Measurements from ENCODE around the gene FAM168A.

The FAM168A gene

GRCh38 chr11:73426219-73426850, 171.6 kb downstream of the FAM168A start:
- DNase-seq (ENCODE audit: low read depth): no peak

DNA sequence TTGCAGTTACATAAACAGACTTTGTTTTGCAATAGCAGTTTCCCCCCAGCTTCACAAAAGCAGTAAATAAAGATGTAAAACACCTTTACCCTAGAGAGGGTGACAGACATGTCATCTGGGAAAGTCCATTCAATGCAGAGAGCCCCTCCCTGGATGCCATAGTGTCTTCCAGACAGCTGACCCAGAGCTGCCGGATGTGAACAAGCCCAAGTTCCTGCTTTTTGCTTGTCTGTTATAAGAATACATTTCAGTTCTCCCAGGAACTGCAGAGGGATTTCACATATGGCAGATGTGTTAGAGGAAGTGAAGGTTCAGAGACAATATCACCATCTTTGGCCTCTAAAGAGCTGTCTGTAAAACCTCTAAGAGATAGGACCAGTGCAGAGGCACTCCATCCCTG, 172.8 kb downstream of the FAM168A start:
- no peak for DNase-seq (ENCODE audit: low read depth)

- DNase-seq (ENCODE audit: low read depth): no peak
These were observed 174.4 kb downstream of the FAM168A start for GRCh38 chr11:73423506-73423905.

- no peak for DNase-seq (ENCODE audit: low read depth)
These were observed 175.0 kb downstream of the FAM168A start for GRCh38 chr11:73422886-73423285.

- no peak for DNase-seq (ENCODE audit: low read depth)
These were observed 177.8 kb downstream of the FAM168A start for GRCh38 chr11:73420136-73420535.

GRCh38 chr11:73416786-73417185, 181.1 kb downstream of the FAM168A start:
- no peak for DNase-seq (ENCODE audit: low read depth)

GRCh38 chr11:73415854-73416615, 181.9 kb downstream of the FAM168A start:
- DNase-seq (ENCODE audit: low read depth): no peak

GRCh38 chr11:73414977-73415651, 182.8 kb downstream of the FAM168A start:
- DNase-seq (ENCODE audit: low read depth): no peak

DNA sequence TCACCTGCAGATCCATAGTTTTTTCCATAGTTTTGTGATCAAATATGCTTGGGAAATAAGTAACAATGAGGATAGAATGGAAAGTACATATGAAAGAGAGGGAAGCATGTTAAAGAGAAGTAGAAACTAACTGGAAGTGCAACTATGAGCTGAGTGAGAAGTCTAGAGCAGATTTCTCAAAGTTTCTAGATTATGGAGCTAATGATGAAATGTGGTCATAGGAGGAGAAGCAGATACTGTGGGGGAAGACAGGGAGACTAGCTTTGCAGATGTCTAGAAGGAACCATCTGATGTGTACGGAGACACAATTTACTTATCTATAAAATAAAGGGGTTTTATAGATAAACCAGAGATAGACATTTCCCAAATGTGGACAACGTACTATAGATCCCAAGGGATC, 184.7 kb downstream of the FAM168A start:
- no peak for DNase-seq (ENCODE audit: low read depth)

GRCh38 chr11:73412308-73412707, 185.6 kb downstream of the FAM168A start:
- no peak for DNase-seq (ENCODE audit: low read depth)

DNA sequence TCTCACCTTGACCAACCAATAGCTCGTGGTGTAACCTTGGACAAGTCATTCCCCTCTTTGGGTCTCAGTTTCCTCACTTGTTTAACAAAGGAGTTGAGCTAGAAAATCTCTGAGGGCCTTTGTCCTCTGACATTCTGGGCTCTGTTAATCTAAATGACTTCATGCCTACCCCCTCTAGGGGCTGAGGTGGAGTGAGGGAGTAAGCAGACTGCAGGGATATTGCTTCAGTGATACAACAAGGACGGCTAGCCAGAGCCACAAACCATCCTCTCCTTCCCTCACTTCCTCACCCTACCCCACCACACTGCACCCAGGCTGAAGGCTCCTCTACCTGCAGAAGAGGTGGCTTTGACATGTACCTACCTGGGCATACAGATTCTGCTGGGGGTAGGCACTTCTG, 186.9 kb downstream of the FAM168A start:
- DNase-seq (ENCODE audit: low read depth): no peak

DNA sequence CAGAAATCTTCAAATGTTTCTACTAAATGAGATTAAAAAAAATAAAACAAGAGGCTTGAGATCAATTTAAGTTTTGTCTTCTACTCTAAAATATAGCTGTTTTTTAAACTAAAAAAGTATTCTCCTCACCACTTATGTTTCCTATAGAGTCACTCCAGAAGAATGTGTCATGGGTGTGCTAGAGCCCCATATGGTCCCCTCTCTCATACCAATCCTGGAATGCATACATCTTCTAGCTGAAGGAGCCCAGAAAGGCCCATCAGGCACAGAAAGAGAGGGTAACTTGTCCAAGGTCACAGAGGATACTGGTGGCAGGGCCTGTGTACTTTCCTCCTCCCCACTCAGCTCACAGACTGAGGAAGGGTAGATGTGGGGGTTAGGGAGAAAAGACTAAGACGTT, 187.3 kb downstream of the FAM168A start:
- no peak for DNase-seq (ENCODE audit: low read depth)

DNA sequence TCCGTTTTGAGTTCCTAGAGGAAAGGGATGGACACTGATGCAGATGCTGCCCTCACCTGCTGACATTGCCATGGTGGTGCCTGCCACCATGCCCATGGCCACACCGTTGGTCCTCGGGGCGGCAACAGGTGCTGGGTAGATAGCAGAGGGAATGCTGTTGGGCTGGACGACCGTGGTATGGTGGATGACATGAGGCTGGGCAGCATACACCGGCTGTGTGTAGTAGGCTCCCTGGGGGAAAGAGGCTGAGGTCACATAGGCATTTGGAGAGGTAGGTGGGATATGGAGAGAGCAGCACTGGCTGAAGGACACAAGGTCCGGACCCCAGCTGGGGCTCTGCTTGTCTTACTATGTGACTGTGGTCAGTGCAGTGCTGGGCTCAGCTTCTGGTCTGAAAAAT, 188.5 kb downstream of the FAM168A start:
- no peak for DNase-seq (ENCODE audit: low read depth)

DNA sequence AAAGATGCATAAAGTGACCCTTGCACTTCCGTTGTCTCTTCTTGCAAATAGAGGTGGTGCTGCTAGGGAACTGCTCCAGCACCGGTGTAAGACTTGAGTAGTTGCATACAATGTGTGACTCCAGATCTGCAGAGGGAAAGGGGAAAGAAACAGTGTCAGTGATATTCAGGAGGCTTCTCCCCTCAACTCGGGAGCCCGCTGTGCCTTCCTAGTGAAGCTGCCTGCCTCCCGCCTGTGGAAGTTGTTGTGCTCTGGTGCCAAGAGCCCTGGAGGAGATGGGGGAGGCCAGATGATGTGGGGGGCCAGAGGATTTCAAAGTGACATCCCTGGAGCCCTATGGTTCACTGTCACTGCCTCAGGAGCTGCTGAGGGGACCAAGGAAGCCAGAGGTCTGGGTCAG, 191.3 kb downstream of the FAM168A start:
- DNase-seq (ENCODE audit: low read depth): no peak

- no peak for DNase-seq (ENCODE audit: low read depth)
These were observed 191.8 kb downstream of the FAM168A start for GRCh38 chr11:73406131-73406530.

DNA sequence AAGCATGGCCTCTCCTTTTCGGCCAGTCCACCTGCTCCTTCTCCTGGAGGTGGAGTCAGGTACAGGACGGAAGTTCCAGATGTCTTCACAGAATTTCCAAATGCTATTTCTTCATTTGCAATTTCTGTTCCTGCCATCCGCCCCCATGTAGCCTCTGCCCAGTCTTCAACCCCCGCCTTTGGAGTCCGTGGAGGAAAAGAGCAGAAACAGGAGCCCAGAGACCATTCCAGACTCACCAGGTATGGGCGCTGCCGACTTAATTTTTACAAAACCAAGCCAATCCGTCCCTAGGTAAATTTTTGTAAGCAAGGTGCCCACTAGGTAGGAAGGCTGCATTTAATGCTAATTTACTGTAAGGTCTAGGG, 192.8 kb downstream of the FAM168A start:
- DNase-seq (ENCODE audit: low read depth): no peak

DNA sequence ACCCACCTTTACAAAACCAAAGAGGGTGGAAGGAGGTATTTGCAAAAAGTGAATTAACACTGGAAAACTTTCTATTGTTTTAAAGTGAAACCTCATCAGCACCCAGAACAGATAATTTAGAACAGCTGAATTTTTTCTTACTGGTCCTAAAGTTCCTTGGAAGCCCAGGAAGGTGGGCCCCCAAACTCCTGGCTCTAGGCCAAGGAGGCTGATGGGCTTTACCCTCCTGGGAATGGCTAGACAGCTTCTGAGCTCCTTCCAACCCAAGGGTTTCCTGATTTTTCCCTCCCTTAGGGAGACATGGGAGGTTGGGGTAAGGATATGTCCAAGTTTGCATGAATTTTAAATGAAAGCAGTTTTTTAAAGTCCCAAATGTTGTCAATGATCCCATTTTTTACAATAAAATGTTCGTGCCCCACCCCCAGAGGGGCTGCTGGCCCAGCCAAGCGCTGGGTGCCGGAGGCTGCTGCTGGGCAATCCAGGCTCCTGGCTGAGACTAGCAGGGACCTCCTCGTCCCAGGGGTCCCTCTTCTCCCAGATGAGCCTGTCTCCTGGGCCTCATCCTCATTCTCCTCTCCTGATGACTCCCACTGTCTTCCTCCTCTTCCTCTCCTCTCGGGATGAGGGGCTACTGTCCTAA, 193.3 kb downstream of the FAM168A start:
- DNase-seq (ENCODE audit: low read depth): no peak

DNA sequence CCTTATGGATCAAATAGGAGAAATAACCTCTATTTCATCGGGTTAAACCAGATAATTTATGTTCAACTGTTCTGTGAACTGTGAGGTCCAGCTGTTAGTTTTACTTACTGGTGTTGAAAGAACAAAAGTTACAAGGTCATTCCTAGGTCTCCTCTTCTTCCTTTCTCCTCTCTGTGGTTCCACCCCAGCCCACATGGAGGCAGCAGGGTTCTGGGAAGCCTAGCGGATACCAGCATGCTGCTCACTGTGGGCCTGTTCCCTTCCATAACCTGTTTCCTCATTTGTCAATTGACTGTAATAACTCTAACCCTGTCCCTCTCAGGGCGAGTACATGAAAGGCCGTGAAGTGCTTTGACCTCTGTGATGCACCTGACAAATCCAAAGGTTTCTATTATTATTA, 193.9 kb downstream of the FAM168A start:
- no peak for DNase-seq (ENCODE audit: low read depth)

GRCh38 chr11:73403541-73403940, 194.4 kb downstream of the FAM168A start:
- DNase-seq (ENCODE audit: low read depth): no peak

DNA sequence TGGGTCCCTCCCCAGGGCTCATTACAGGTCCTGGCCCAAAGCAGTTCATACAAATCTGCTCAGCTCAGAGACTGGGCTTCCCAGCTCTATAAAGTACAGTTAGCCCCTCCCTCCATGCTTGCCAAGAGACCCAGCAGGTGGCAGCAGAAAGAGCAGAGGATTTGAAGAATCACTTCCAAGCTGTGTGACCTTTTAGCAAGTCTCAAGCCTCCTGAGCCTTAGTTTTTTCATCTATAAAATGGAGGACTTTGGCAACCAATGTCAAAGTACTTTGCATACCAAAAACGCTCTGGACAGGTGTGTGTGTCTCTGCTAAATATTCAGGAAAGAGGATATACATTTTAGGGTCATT, 195.1 kb downstream of the FAM168A start:
- DNase-seq (ENCODE audit: low read depth): no peak

DNA sequence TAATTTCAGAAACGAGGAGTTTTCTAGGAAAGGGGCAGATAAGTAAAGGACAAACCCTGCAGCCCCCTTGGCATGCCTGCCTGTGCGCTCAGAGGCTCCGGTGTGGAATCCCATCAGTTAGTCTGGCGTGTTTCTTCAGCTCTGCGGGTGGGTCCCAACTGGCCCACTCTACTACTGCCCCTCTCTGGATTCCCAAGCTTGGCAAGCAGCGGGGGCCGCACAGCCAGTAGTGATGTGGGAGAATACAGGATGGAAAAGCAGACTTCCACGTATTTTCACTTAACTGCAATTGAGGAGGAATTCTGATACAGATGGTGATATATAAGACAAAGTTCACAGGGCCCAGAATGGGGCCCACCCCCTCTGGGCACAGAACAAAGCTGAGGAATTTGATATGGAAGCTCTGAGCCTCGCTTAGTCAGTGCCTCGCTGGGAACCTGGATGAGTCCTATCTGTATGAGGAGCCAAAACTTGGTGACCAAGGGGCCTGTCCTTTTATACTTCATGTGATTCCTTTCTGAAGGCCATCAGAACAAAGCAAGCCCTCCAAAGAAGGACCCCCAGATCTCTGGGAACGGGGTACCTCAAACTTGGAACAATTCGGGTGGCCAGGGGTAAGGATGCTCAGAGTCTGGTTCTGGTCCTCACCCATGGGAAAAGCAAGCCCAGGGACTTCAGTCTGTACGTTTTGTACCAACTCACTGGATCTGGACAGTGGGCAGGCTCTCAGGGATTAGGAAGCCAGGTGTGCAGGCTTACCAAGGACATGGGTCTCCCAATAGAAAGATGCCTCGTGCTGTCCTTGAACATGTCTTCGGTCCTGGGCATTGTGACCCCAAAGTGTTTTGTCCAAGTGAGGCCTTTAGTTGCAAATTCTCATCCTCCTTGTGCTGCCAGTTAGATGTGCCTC, 195.7 kb downstream of the FAM168A start:
- no peak for DNase-seq (ENCODE audit: low read depth)
